HCT116 (cell line): ENCODE measurements around the gene PEX10. TPM values are rescaled to one million over a fixed set of nuclear protein-coding genes. Genes with fewer than 3 reads are reported as not detected.

Experiments used
- ATAC-seq: fragments of 200-7000 bp; cut with Tn5 transposase; 2 replicates; pipeline ENCODE4 v1.9.1; 2020; ENCODE audit warnings: mild to moderate bottlenecking, moderate library complexity
- BruUV-seq: library from RNA; stranded (reverse); fragments of 400-500 nt; replicated peaks from 2 replicates; lab custom pipeline; 2021; lab: Mats Ljungman, UMichigan
- CTCF ChIA-PET: fragments of 300-600 bp; sonication (Branson Sonifier 250); formaldehyde crosslinking; loops from one replicate; lab custom pipeline; 2021; ENCODE audit warnings: antibody characterized with exemption; lab: Charles Lee
- POLR2A ChIA-PET: fragments of 300-600, 350-600 bp; sonication (Branson Sonifier 250); formaldehyde crosslinking; loops from one replicate; lab custom pipeline; 2021; ENCODE audit warnings: antibody characterized with exemption; lab: Charles Lee
- RAD21 ChIA-PET, 2 experiments: fragments of 300-600 bp; sonication (Branson Sonifier 250); formaldehyde crosslinking; loops; one replicate each; lab custom pipeline; 2023; ENCODE audit warnings: low total read pairs in 2 of 2; ENCODE audit not compliant: uncharacterized antibody in 2 of 2, unreplicated experiment in 2 of 2, low non-redundant PET in 1 of 2; lab: Charles Lee
- DNase-seq: peaks from one replicate; pipeline ENCODE4 v3.0.0-alpha.2; 2010; ENCODE audit warnings: low read depth, low spot score
- H2AFZ ChIP-seq: fragments of 200-600 bp; shearing (Covaris generic), sonication (generic); 2 replicates; pipeline ENCODE4 v1.6.1; 2017; ENCODE audit warnings: low read depth, mixed run types, mixed read lengths, antibody characterized with exemption, low read length; ENCODE audit not compliant: poor library complexity, severe bottlenecking
- H3K27ac ChIP-seq: 2 replicates; pipeline ENCODE4 v1.5.1; 2012; ENCODE audit warnings: low read depth, low read length
- H3K27me3 ChIP-seq: fragments of 200-600 bp; sonication (generic); 2 replicates; pipeline ENCODE4 v1.6.1; 2016; ENCODE audit warnings: mixed run types, low read length, mixed read lengths; ENCODE audit not compliant: insufficient read depth
- H3K36me3 ChIP-seq, 2 experiments: fragments of 200-500 bp in 1 of 2; fragments of 200-600 bp in 1 of 2; sonication (Bioruptor generic) in 1 of 2; sonication (generic) in 1 of 2; 2 replicates each; pipeline versions ENCODE4 v1.5.1 to v1.6.1; 2014 to 2016; ENCODE audit warnings: low read length in 2 of 2, inconsistent platforms in 1 of 2, mixed read lengths in 1 of 2, mixed run types in 1 of 2; ENCODE audit not compliant: insufficient read depth in 2 of 2, control insufficient read depth in 1 of 2
- H3K4me1 ChIP-seq, 2 experiments: fragments of 200-600 bp in 1 of 2; sonication (generic) in 1 of 2; 2 replicates each; pipeline versions ENCODE4 v1.5.1 to v1.6.1; 2012 to 2017; ENCODE audit warnings: low read length in 2 of 2, inconsistent platforms in 1 of 2, mild to moderate bottlenecking in 1 of 2, mixed read lengths in 1 of 2, mixed run types in 1 of 2, moderate library complexity in 1 of 2; ENCODE audit not compliant: insufficient read depth in 2 of 2, control insufficient read depth in 1 of 2
- H3K4me2 ChIP-seq: fragments of 200-600 bp; sonication (generic); 2 replicates; pipeline ENCODE4 v1.6.1; 2017; ENCODE audit warnings: mixed run types, low read length, mixed read lengths
- H3K4me3 ChIP-seq, 2 experiments: fragments of 200-600 bp in 1 of 2; sonication (generic) in 1 of 2; replicated peaks in 1 of 2; 2 replicates each; pipeline ENCODE4 v1.5.1; 2011 to 2016; ENCODE audit warnings: low read length in 2 of 2, control low read depth in 1 of 2, low read depth in 1 of 2, mild to moderate bottlenecking in 1 of 2, mixed read lengths in 1 of 2, mixed run types in 1 of 2
- H3K79me2 ChIP-seq: fragments of 200-600 bp; sonication (generic); 2 replicates; pipeline ENCODE4 v1.6.1; 2017; ENCODE audit warnings: mild to moderate bottlenecking, mixed run types, low read length, moderate library complexity, mixed read lengths; ENCODE audit not compliant: insufficient read depth
- H3K9ac ChIP-seq: fragments of 200-600 bp; sonication (generic); 2 replicates; pipeline ENCODE4 v1.6.1; 2016; ENCODE audit warnings: low read length, mixed read lengths
- H3K9me2 ChIP-seq: fragments of 200-600 bp; sonication (generic), shearing (Covaris generic); 2 replicates; pipeline ENCODE4 v1.6.1; 2017; ENCODE audit warnings: mixed run types, mild to moderate bottlenecking, moderate library complexity; ENCODE audit not compliant: insufficient read depth
- H3K9me3 ChIP-seq, 2 experiments: fragments of 200-500 bp in 1 of 2; fragments of 200-600 bp in 1 of 2; sonication (Bioruptor generic) in 1 of 2; sonication (generic) in 1 of 2; 2 replicates each; pipeline ENCODE4 v1.6.1; 2014 to 2017; ENCODE audit warnings: low read length in 2 of 2, mixed read lengths in 2 of 2, inconsistent platforms in 1 of 2, low read depth in 1 of 2, mild to moderate bottlenecking in 1 of 2, mixed run types in 1 of 2, moderate library complexity in 1 of 2; ENCODE audit not compliant: control insufficient read depth in 1 of 2, insufficient read depth in 1 of 2
- H4K20me1 ChIP-seq: fragments of 200-600 bp; sonication (generic), shearing (Covaris generic); 2 replicates; pipeline ENCODE4 v1.6.1; 2017; ENCODE audit warnings: mixed run types, mild to moderate bottlenecking, moderate library complexity; ENCODE audit not compliant: insufficient read depth
- CBX3 ChIP-seq: IDR thresholded peaks from 2 replicates; pipeline ENCODE4 v1.6.1; 2012; ENCODE audit warnings: low read depth
- CEBPB ChIP-seq: IDR thresholded peaks from 2 replicates; pipeline ENCODE4 v1.6.1; 2012; ENCODE audit warnings: low read depth
- EGR1 ChIP-seq: IDR thresholded peaks from 2 replicates; pipeline ENCODE4 v1.6.1; 2012; ENCODE audit warnings: low read depth
- EZH2 ChIP-seq: fragments of 200-600 bp; sonication (generic); IDR thresholded peaks from 2 replicates; pipeline ENCODE4 v1.6.1; 2017; ENCODE audit warnings: antibody characterized with exemption, mixed run types
- JUND ChIP-seq: IDR thresholded peaks from 2 replicates; pipeline ENCODE4 v1.6.1; 2012
- POLR2A ChIP-seq: IDR thresholded peaks from 2 replicates; pipeline ENCODE4 v1.7.0; 2011; ENCODE audit warnings: borderline replicate concordance; ENCODE audit not compliant: insufficient read depth, insufficient read length; ENCODE audit errors: extremely low read depth
- POLR2AphosphoS5 ChIP-seq: IDR thresholded peaks from 2 replicates; pipeline ENCODE4 v1.6.1; 2011; ENCODE audit warnings: mild to moderate bottlenecking, low read depth, low read length, moderate library complexity
- RAD21 ChIP-seq: IDR thresholded peaks from 2 replicates; pipeline ENCODE4 v1.6.1; 2012; ENCODE audit warnings: low read depth, mild to moderate bottlenecking
- SIN3A ChIP-seq: IDR thresholded peaks from 2 replicates; pipeline ENCODE4 v1.6.1; 2012; ENCODE audit warnings: low read depth
- SP1 ChIP-seq: IDR thresholded peaks from 2 replicates; pipeline ENCODE4 v1.6.1; 2012; ENCODE audit warnings: low read depth
- SRF ChIP-seq: IDR thresholded peaks from 2 replicates; pipeline ENCODE4 v1.6.1; 2012; ENCODE audit warnings: low read depth
- YY1 ChIP-seq: IDR thresholded peaks from 2 replicates; pipeline ENCODE4 v1.6.1; 2011; ENCODE audit warnings: low read length, low read depth, moderate library complexity, mild to moderate bottlenecking; ENCODE audit not compliant: insufficient replicate concordance; ENCODE audit errors: extremely low read depth
- ZFX ChIP-seq: fragments of 450-650 bp; IDR thresholded peaks from 2 replicates; pipeline ENCODE4 v1.6.1; 2017
- ZNF274 ChIP-seq: fragments of 200-500 bp; sonication (Bioruptor generic); IDR thresholded peaks from 2 replicates; pipeline ENCODE4 v1.6.1; 2014; ENCODE audit warnings: mild to moderate bottlenecking, low read depth, low read length, inconsistent platforms
- intact Hi-C: fragments of 100-400 bp; cut with micrococcal nuclease; formaldehyde crosslinking; loops from 2 replicates; pipeline ENCODE4 v1.10.0; 2022
- total RNA-seq: library from RNA; stranded (reverse); gene quantifications from one replicate; pipeline ENCODE4 v1.2.1, GENCODE V29; 2021; ENCODE audit not compliant: unreplicated experiment
- TF ChIP-seq, protein P1 (sequence below): IDR thresholded peaks from 2 replicates; pipeline ENCODE4 v1.6.1; 2012; ENCODE audit warnings: low read depth
- TF ChIP-seq, protein P2 (sequence below): IDR thresholded peaks from 2 replicates; pipeline ENCODE4 v1.6.1; 2011; ENCODE audit warnings: mild to moderate bottlenecking, low read length, moderate library complexity; ENCODE audit not compliant: insufficient replicate concordance; ENCODE audit errors: extremely low read depth
- TF ChIP-seq, protein P3 (sequence below): IDR thresholded peaks from 2 replicates; pipeline ENCODE4 v1.6.1; 2012
- TF ChIP-seq, protein P4 (sequence below), 3 experiments: fragments of 200-600 bp in 1 of 3; sonication (generic) in 1 of 3; IDR thresholded peaks in 2 of 3; conservative IDR thresholded peaks in 1 of 3; 2 replicates each; pipeline ENCODE4 v1.5.1; 2012 to 2017; ENCODE audit warnings: low read depth in 2 of 3, low read length in 2 of 3, antibody characterized with exemption in 1 of 3, borderline replicate concordance in 1 of 3, control low read depth in 1 of 3, mild to moderate bottlenecking in 1 of 3, mixed read lengths in 1 of 3, mixed run types in 1 of 3, moderate library complexity in 1 of 3; ENCODE audit not compliant: insufficient read depth in 1 of 3

PEX10 gene
- total RNA-seq, 1 experiment from 2014 or later: 27.9 TPM

DNA sequence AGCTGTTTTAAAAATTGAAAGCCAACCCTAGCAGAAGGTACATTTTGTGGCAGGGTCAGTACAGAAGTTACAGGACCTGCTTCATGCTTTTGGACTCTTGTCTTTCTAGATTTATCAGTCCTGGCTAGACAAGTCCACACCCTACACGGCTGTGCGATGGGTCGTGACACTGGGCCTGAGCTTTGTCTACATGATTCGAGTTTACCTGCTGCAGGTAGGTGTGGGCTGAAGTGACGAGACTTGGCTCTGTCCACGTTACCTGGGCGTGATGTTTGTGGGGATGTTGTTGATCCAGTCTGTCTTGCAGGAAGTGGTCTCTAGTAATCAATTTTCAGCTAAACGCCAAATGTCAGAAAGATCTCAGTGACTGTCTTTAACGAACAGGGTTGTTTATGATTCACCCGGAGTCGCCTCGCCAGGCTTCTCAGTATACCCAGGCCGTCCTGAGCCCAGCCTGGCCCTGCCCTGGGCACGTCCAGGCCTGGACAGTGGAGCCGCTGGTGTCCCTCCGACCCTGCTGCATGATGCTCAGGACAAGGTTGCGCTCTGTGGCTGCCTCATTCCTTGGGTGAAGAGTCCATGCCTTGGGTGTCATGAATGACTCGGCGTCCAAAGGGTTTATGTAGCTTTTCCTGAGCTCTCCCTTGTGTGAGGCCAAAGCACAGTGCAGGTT lies 15.2 kb downstream of the PEX10 start (continued):
- TF ChIP-seq RAD21: no peak

DNA sequence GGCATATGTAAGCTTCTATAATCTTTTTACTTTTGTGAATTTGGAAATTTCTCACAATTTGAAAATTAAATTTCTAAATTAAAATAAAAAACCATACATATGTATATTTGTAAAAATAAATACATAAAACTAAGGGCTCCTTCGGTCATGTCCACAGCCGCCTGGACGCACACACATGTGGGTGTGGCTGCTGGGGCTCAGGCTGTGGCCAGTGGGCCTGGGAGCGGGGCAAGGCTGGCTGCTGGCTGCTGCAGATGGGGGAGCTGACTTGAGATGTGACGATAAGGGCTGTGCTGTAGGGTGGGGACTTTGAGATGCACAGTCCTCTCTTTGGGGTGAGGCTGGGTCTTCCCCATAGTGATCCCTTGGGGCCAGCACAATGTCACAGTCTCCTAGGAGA lies 15.9 kb downstream of the PEX10 start:
- intact Hi-C loops: no loop called here
- BruUV-seq: no TSS peak
- H3K4me3 ChIP-seq: no peak overlapping the region
- DNase-seq (no peak), ATAC-seq (no peak)
- POLR2A ChIA-PET: no interaction called here
- no peak overlapping the region for H3K9ac ChIP-seq
- H3K36me3 ChIP-seq: peaks cover 36 to 54% of the 10 kb centered on the region in 2 experiments
- H3K27me3 ChIP-seq: no peaks in the 10 kb centered on the region
- peaks cover 8 to 15% of the 10 kb centered on the region in 2 experiments; a peak in 3 of 4 replicates for H3K4me1 ChIP-seq
- no peak overlapping the region for H3K27ac ChIP-seq
- H3K9me2 ChIP-seq: no peaks in the 10 kb centered on the region
- no peak overlapping the region for H3K4me2 ChIP-seq
- H3K79me2 ChIP-seq: peaks cover 79% of the 10 kb centered on the region
- H4K20me1 ChIP-seq: 0 out of 2 replicates have a peak, but pooled peaks cover 7% of the 10 kb centered on the region
- H3K9me3 ChIP-seq: no peaks in the 10 kb centered on the region
- CTCF ChIA-PET: no interaction called here
- RAD21 ChIA-PET: no interaction called here
- H2AFZ ChIP-seq: no peak overlapping the region
- TF ChIP-seq ZFX: no peak
- no peak for TF ChIP-seq SIN3A
- no peak for TF ChIP-seq SP1
- no peak for TF ChIP-seq ZNF274
- TF ChIP-seq, protein P1, sequence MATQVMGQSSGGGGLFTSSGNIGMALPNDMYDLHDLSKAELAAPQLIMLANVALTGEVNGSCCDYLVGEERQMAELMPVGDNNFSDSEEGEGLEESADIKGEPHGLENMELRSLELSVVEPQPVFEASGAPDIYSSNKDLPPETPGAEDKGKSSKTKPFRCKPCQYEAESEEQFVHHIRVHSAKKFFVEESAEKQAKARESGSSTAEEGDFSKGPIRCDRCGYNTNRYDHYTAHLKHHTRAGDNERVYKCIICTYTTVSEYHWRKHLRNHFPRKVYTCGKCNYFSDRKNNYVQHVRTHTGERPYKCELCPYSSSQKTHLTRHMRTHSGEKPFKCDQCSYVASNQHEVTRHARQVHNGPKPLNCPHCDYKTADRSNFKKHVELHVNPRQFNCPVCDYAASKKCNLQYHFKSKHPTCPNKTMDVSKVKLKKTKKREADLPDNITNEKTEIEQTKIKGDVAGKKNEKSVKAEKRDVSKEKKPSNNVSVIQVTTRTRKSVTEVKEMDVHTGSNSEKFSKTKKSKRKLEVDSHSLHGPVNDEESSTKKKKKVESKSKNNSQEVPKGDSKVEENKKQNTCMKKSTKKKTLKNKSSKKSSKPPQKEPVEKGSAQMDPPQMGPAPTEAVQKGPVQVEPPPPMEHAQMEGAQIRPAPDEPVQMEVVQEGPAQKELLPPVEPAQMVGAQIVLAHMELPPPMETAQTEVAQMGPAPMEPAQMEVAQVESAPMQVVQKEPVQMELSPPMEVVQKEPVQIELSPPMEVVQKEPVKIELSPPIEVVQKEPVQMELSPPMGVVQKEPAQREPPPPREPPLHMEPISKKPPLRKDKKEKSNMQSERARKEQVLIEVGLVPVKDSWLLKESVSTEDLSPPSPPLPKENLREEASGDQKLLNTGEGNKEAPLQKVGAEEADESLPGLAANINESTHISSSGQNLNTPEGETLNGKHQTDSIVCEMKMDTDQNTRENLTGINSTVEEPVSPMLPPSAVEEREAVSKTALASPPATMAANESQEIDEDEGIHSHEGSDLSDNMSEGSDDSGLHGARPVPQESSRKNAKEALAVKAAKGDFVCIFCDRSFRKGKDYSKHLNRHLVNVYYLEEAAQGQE: no peak
- no peak for TF ChIP-seq SRF
- no peak for TF ChIP-seq CEBPB
- no peak for TF ChIP-seq POLR2AphosphoS5
- TF ChIP-seq, protein P2, sequence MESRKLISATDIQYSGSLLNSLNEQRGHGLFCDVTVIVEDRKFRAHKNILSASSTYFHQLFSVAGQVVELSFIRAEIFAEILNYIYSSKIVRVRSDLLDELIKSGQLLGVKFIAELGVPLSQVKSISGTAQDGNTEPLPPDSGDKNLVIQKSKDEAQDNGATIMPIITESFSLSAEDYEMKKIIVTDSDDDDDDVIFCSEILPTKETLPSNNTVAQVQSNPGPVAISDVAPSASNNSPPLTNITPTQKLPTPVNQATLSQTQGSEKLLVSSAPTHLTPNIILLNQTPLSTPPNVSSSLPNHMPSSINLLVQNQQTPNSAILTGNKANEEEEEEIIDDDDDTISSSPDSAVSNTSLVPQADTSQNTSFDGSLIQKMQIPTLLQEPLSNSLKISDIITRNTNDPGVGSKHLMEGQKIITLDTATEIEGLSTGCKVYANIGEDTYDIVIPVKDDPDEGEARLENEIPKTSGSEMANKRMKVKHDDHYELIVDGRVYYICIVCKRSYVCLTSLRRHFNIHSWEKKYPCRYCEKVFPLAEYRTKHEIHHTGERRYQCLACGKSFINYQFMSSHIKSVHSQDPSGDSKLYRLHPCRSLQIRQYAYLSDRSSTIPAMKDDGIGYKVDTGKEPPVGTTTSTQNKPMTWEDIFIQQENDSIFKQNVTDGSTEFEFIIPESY: no peak
- no peak for TF ChIP-seq CBX3
- no peak for TF ChIP-seq EGR1
- TF ChIP-seq YY1: no peak
- TF ChIP-seq EZH2: no peak
- no peak for TF ChIP-seq POLR2A
- TF ChIP-seq, protein P3, sequence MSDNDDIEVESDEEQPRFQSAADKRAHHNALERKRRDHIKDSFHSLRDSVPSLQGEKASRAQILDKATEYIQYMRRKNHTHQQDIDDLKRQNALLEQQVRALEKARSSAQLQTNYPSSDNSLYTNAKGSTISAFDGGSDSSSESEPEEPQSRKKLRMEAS: no peak
- TF ChIP-seq JUND: no peak
- no peak for TF ChIP-seq RAD21
- TF ChIP-seq, protein P4, sequence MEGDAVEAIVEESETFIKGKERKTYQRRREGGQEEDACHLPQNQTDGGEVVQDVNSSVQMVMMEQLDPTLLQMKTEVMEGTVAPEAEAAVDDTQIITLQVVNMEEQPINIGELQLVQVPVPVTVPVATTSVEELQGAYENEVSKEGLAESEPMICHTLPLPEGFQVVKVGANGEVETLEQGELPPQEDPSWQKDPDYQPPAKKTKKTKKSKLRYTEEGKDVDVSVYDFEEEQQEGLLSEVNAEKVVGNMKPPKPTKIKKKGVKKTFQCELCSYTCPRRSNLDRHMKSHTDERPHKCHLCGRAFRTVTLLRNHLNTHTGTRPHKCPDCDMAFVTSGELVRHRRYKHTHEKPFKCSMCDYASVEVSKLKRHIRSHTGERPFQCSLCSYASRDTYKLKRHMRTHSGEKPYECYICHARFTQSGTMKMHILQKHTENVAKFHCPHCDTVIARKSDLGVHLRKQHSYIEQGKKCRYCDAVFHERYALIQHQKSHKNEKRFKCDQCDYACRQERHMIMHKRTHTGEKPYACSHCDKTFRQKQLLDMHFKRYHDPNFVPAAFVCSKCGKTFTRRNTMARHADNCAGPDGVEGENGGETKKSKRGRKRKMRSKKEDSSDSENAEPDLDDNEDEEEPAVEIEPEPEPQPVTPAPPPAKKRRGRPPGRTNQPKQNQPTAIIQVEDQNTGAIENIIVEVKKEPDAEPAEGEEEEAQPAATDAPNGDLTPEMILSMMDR (IDR thresholded peaks at IDR 0.05 in 2 of 3, conservative IDR thresholded peaks at IDR 0.05 in 1 of 3; ENCODE audit: borderline replicate concordance in 1 of 3, insufficient read depth in 1 of 3, low read depth in 2 of 3, low read length in 2 of 3): no peak
